PC-3 (cell line): Measurements from ENCODE around the gene ATP8B3. TPM values are rescaled to one million over a fixed set of nuclear protein-coding genes. Genes with fewer than 3 reads are reported as not detected.

ENCODE experiments used
- ATAC-seq: fragments of 200-7000 bp; cut with Tn5 transposase; 2 replicates; pipeline ENCODE4 v1.9.1; 2020; ENCODE audit warnings: mild to moderate bottlenecking, moderate library complexity
- BruUV-seq: library from RNA; stranded (reverse); fragments of 400-500 nt; replicated peaks from 2 replicates; lab custom pipeline; 2021; lab: Mats Ljungman, UMichigan
- CTCF ChIA-PET: fragments of 300-600 bp; sonication (Branson Sonifier 250); formaldehyde crosslinking; loops from one replicate; lab custom pipeline; 2022; ENCODE audit warnings: antibody characterized with exemption; lab: Charles Lee
- POLR2A ChIA-PET: fragments of 300-600 bp; sonication (Branson Sonifier 250); formaldehyde crosslinking; loops from one replicate; lab custom pipeline; 2022; ENCODE audit warnings: antibody characterized with exemption; ENCODE audit not compliant: unreplicated experiment; lab: Charles Lee
- DNase-seq: peaks from one replicate; pipeline ENCODE4 v3.0.0-alpha.2; 2015
- H2AFZ ChIP-seq: fragments of 300-600 bp; sonication (generic); 2 replicates; pipeline ENCODE4 v1.6.0; 2016; ENCODE audit warnings: antibody characterized with exemption, low read length
- H3F3A ChIP-seq: fragments of 300-600 bp; sonication (generic); one replicate; pipeline ENCODE4 v1.6.0; 2017; ENCODE audit warnings: antibody characterized with exemption, low read length, control low read depth, mild to moderate bottlenecking; ENCODE audit not compliant: unreplicated experiment
- H3K27ac ChIP-seq: fragments of 300-600 bp; sonication (generic); 2 replicates; pipeline ENCODE4 v1.5.1; 2016; ENCODE audit warnings: mild to moderate bottlenecking, low read length
- H3K27me3 ChIP-seq: fragments of 300-600 bp; sonication (generic); 2 replicates; pipeline ENCODE4 v1.6.1; 2016; ENCODE audit warnings: low read length, mixed read lengths
- H3K36me3 ChIP-seq: fragments of 300-600 bp; sonication (generic); 2 replicates; pipeline ENCODE4 v1.6.1; 2016; ENCODE audit warnings: low read depth, mixed run types, low read length, mixed read lengths
- H3K4me1 ChIP-seq: fragments of 300-600 bp; sonication (generic); 2 replicates; pipeline ENCODE4 v1.5.1; 2016; ENCODE audit warnings: low read length; ENCODE audit not compliant: insufficient read depth
- H3K4me2 ChIP-seq: fragments of 300-600 bp; sonication (generic); 2 replicates; pipeline ENCODE4 v1.6.0; 2016; ENCODE audit warnings: low read length
- H3K4me3 ChIP-seq: fragments of 300-600 bp; sonication (generic); 2 replicates; pipeline ENCODE4 v1.5.1; 2016; ENCODE audit warnings: mild to moderate bottlenecking, low read length, mixed read lengths
- H3K79me2 ChIP-seq: fragments of 300-600 bp; sonication (generic); 2 replicates; pipeline ENCODE4 v1.6.1; 2017; ENCODE audit warnings: low read length, mixed read lengths
- H3K9ac ChIP-seq: fragments of 300-600 bp; sonication (generic); 2 replicates; pipeline ENCODE4 v1.6.0; 2016; ENCODE audit warnings: mild to moderate bottlenecking, low read length
- H3K9me2 ChIP-seq: fragments of 300-600 bp; sonication (generic); replicated peaks from 2 replicates; pipeline ENCODE4 v1.6.1; 2016; ENCODE audit warnings: mixed run types, low read length, mixed read lengths
- H3K9me3 ChIP-seq: fragments of 300-600 bp; sonication (generic); 2 replicates; pipeline ENCODE4 v1.6.1; 2016; ENCODE audit warnings: low read length, mixed read lengths
- H4K20me1 ChIP-seq: fragments of 300-600 bp; sonication (generic); 2 replicates; pipeline ENCODE4 v1.6.1; 2016; ENCODE audit warnings: low read length, mixed read lengths
- EZH2 ChIP-seq: fragments of 300-600 bp; sonication (generic); IDR thresholded peaks from one replicate; pipeline ENCODE4 v1.6.1; 2017; ENCODE audit warnings: antibody characterized with exemption, mild to moderate bottlenecking, low read length; ENCODE audit not compliant: unreplicated experiment
- EZH2phosphoT487 ChIP-seq: fragments of 300-600 bp; sonication (generic); IDR thresholded peaks from 2 replicates; pipeline ENCODE4 v1.6.1; 2018; ENCODE audit warnings: mild to moderate bottlenecking, antibody characterized with exemption, low read length, borderline replicate concordance
- intact Hi-C: fragments of 100-400 bp; cut with micrococcal nuclease; formaldehyde crosslinking; loops from 2 replicates; pipeline ENCODE4 v1.9.0; 2023
- total RNA-seq: library from RNA; depleted of rRNA; stranded (reverse); fragments of >200 nt; gene quantifications from 2 replicates; pipeline ENCODE4 v1.2.3, GENCODE V29; 2014
- TF ChIP-seq, protein P1 (sequence below): fragments of 300-600 bp; sonication (generic); conservative IDR thresholded peaks from 2 replicates; pipeline ENCODE4 v1.5.1; 2017; ENCODE audit warnings: antibody characterized with exemption, low read depth, mild to moderate bottlenecking, low read length

ATP8B3 gene
- total RNA-seq, 1 experiment from 2014 or later, result 4.2 TPM

DNA sequence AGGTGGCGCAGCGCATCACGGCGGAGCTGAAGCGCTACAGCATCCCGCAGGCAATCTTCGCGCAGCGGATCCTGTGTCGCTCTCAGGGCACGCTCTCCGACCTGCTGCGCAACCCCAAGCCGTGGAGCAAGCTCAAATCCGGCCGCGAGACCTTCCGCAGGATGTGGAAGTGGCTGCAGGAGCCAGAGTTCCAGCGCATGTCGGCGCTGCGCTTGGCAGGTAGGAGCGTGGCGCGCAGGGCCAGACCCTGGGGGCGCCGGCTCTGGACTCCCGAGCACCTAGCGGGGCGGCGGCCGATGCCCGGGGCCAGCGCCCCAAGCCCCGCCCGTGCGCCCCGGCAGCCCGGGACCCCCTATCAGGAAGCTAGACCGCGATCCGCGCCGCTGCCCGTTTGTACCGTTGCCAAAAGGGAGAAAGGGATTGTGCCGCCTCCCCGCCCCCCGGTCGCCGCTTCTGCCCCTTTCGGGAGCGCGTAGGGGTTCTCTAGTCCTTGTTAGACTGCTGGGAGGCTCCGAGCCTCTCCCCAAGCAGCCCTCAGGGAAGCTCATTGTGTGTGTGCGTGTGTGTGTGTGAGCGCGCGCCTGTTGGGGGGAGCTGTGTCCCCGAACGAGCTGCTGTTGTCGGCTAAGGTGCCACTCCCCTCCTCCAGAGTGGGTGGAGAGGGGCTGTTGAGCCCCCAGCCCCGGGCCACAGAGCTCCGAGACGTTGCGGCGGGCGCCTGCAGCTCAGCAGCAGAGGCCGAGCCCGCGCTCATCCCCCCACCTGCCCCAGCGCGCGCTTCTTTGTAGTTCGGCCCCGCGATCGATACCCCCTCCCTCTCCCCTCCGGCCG is 57.2 kb downstream of the ATP8B3 start:
- CTCF ChIA-PET, result no interaction called here
- Histone ChIP-seq H3K4me1 (peaks cover 5% of the 10 kb centered on the region; the same call in 1 of the 2 replicates), H3K79me2 (peaks cover 34% of the 10 kb centered on the region), H3K27ac (no peak overlapping the region), H3K9ac (peak overlapping the region; percentile 38), H3K4me3 (peak overlapping the region; percentile 74), H3K36me3 (no peaks in the 10 kb centered on the region), H3K9me3 (no peaks in the 10 kb centered on the region), H3K27me3 (peaks cover 23% of the 10 kb centered on the region), H3K9me2 (no peaks in the 10 kb centered on the region), H3F3A (no peaks in the 10 kb centered on the region), H3K4me2 (peak overlapping the region; percentile 80), H4K20me1 (peaks cover 4% of the 10 kb centered on the region; the same call in 1 of the 2 replicates), H2AFZ (no peak overlapping the region)
- POLR2A ChIA-PET, result no interaction called here
- ATAC-seq, result no peak
- TF ChIP-seq EZH2 (no peak), EZH2phosphoT487 (no peak)
- TF ChIP-seq, protein P1, sequence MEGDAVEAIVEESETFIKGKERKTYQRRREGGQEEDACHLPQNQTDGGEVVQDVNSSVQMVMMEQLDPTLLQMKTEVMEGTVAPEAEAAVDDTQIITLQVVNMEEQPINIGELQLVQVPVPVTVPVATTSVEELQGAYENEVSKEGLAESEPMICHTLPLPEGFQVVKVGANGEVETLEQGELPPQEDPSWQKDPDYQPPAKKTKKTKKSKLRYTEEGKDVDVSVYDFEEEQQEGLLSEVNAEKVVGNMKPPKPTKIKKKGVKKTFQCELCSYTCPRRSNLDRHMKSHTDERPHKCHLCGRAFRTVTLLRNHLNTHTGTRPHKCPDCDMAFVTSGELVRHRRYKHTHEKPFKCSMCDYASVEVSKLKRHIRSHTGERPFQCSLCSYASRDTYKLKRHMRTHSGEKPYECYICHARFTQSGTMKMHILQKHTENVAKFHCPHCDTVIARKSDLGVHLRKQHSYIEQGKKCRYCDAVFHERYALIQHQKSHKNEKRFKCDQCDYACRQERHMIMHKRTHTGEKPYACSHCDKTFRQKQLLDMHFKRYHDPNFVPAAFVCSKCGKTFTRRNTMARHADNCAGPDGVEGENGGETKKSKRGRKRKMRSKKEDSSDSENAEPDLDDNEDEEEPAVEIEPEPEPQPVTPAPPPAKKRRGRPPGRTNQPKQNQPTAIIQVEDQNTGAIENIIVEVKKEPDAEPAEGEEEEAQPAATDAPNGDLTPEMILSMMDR, result no peak
- DNase-seq, result peak; percentile 34
- intact Hi-C loops, result no loop called here
- BruUV-seq, result no TSS peak

DNA sequence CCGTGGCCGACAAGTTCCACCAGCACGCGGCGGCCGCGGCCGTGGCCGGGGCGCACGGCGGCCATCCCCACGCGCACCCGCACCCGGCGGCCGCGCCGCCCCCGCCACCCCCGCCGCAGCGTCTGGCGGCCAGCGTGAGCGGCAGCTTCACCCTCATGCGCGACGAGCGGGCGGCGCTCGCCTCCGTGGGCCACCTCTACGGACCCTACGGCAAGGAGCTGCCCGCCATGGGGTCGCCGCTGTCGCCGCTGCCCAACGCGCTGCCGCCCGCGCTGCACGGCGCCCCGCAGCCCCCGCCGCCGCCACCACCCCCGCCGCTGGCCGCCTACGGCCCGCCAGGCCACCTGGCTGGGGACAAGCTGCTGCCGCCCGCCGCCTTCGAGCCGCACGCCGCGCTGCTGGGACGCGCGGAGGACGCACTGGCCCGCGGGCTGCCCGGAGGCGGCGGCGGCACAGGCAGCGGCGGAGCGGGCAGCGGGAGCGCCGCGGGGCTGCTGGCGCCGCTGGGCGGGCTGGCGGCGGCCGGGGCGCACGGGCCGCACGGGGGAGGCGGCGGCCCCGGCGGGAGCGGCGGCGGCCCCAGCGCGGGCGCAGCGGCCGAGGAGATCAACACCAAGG is 57.9 kb downstream of the ATP8B3 start:
- ATAC-seq (no peak), DNase-seq (no peak)
- Histone ChIP-seq H3K9ac (no peak overlapping the region), H3K79me2 (peaks cover 34% of the 10 kb centered on the region), H3F3A (no peaks in the 10 kb centered on the region), H2AFZ (no peak overlapping the region), H3K4me1 (peaks cover 10% of the 10 kb centered on the region; the same call in 1 of the 2 replicates), H3K4me2 (peak overlapping the region; percentile 80), H4K20me1 (peaks cover 4% of the 10 kb centered on the region; the same call in 1 of the 2 replicates), H3K9me2 (no peaks in the 10 kb centered on the region), H3K4me3 (peak overlapping the region; percentile 74), H3K9me3 (no peaks in the 10 kb centered on the region), H3K27ac (no peak overlapping the region), H3K36me3 (no peaks in the 10 kb centered on the region), H3K27me3 (peaks cover 25% of the 10 kb centered on the region)
- TF ChIP-seq, protein P1, result no peak
- TF ChIP-seq EZH2 (no peak), EZH2phosphoT487 (no peak)
- no TSS peak for BruUV-seq
- CTCF ChIA-PET, result no interaction called here
- intact Hi-C loops, result no loop called here
- POLR2A ChIA-PET, result no interaction called here
